Upper lobe of left lung (tissue), 6 donors: ENCODE data around the gene RPIA. TPM values are rescaled to one million over a fixed set of nuclear protein-coding genes. Genes with fewer than 3 reads are reported as not detected.

Experiments
- ATAC-seq, 2 donors: fragments of 200-7000 bp; cut with Tn5 transposase; one replicate each; pipeline ENCODE4 v1.9.1; 2022; ENCODE audit warnings: mild to moderate bottlenecking in 2 of 2, moderate library complexity in 2 of 2; ENCODE audit not compliant: low FRiP score in 2 of 2
- DNase-seq, 2 donors: peaks; one replicate each; pipeline ENCODE4 v3.0.0-alpha.2; 2019 to 2020
- H3K27ac ChIP-seq, 4 donors: fragments of 200-600 bp; sonication (generic); one replicate each; pipeline ENCODE4 v1.5.1; 2016 to 2019
- H3K27me3 ChIP-seq, 4 donors: fragments of 200-600 bp; sonication (generic); one replicate each; pipeline ENCODE4 v1.5.1; 2017 to 2019
- H3K36me3 ChIP-seq, 4 donors: fragments of 200-600 bp; sonication (generic); one replicate each; pipeline ENCODE4 v1.5.1; 2016 to 2019
- H3K4me1 ChIP-seq, 4 donors: fragments of 200-600 bp; sonication (generic); one replicate each; pipeline ENCODE4 v1.5.1; 2018 to 2019
- H3K4me3 ChIP-seq, 4 donors: fragments of 200-600 bp; sonication (generic); one replicate each; pipeline ENCODE4 v1.5.1; 2017 to 2019; ENCODE audit warnings: mild to moderate bottlenecking in 2 of 4, moderate library complexity in 1 of 4
- H3K9me3 ChIP-seq, 4 donors: fragments of 200-600 bp; sonication (generic); one replicate each; pipeline ENCODE4 v1.5.1; 2018 to 2019
- CTCF ChIP-seq, 6 experiments: fragments of 450-650 bp in 4 of 6; fragments of 200-600 bp in 2 of 6; sonication (generic) in 2 of 6; IDR thresholded peaks; one replicate each; pipeline ENCODE4 v1.5.1; 2016 to 2019; ENCODE audit warnings: antibody characterized with exemption in 6 of 6
- EP300 ChIP-seq, 4 donors: sonication (generic); formaldehyde crosslinking; IDR thresholded peaks; one replicate each; pipeline ENCODE4 v1.5.1; 2017; ENCODE audit warnings: antibody characterized with exemption in 4 of 4, control low read depth in 2 of 4
- POLR2A ChIP-seq, 4 donors: fragments of 450-650 bp; IDR thresholded peaks; one replicate each; pipeline ENCODE4 v1.5.1; 2016 to 2017; ENCODE audit warnings: antibody characterized with exemption in 4 of 4, mild to moderate bottlenecking in 2 of 4
- POLR2AphosphoS5 ChIP-seq, 2 donors: sonication (generic); formaldehyde crosslinking; IDR thresholded peaks; one replicate each; pipeline ENCODE4 v1.5.1; 2017; ENCODE audit warnings: antibody characterized with exemption in 2 of 2
- WGBS, 2 donors: methylation state at CpG; one replicate each; pipeline ENCODE4 v1.1.5; 2017 to 2018; 5-methylcytosine and 5-hydroxymethylcytosine counted together
- total RNA-seq, 6 donors: library from RNA; depleted of rRNA in 4 of 6; stranded (reverse); fragments of >200 nt in 4 of 6; gene quantifications; one replicate each; pipeline versions ENCODE4 v1.1.0 to v1.2.1, GENCODE V29; 2016 to 2021
- donor health status: DM: no; HTN: no; CAD: no; lungs with moderate emphysema.
- donor health status: DM: no; HTN: yes; CAD: no; lungs with severe emphysema.

The RPIA gene
- total RNA-seq, 6 donors from 2014 or later, result 12.6 to 21.0 (median 15.4) TPM

- peaks cover 19 to 29% (median 20%) of the 10 kb centered on the region in 4 donors for H3K4me1 ChIP-seq
- H3K4me3 ChIP-seq, result peak overlapping the region; percentile 67 to 86 (median 84)
- H3K9me3 ChIP-seq, result no peaks in the 10 kb centered on the region
- peak in 1 of 2 donors; percentile 16 for ATAC-seq
- H3K27ac ChIP-seq, result peak overlapping the region; percentile 84 to 93 (median 88)
- peak; percentile 30 to 34 for DNase-seq
- no peaks in the 10 kb centered on the region for H3K36me3 ChIP-seq
- no peaks in the 10 kb centered on the region for H3K27me3 ChIP-seq
- TF ChIP-seq POLR2AphosphoS5 (IDR thresholded peaks at IDR 0.05), result no peak
- TF ChIP-seq CTCF (IDR thresholded peaks at IDR 0.05), result no peak
- no peak for TF ChIP-seq POLR2A (IDR thresholded peaks at IDR 0.05)
- WGBS, 2 donors, result 0% methylated on average over 7 to 11 of the region's 11 CpGs
These were observed 714 bp downstream of the RPIA start for GRCh38 chr2:88692187-88692586.

GRCh38 chr2:88693911-88694414, 2.5 kb downstream of the RPIA start:
- TF ChIP-seq CTCF (IDR thresholded peaks at IDR 0.05) (no peak), POLR2A (IDR thresholded peaks at IDR 0.05) (no peak), EP300 (IDR thresholded peaks at IDR 0.05) (no peak), POLR2AphosphoS5 (IDR thresholded peaks at IDR 0.05) (no peak)
- Histone ChIP-seq H3K36me3 (no peaks in the 10 kb centered on the region), H3K4me1 (peaks cover 20 to 36% (median 26%) of the 10 kb centered on the region in 4 donors), H3K27ac (peak overlapping the region in 1 of 4 donors; percentile 27), H3K27me3 (no peaks in the 10 kb centered on the region), H3K9me3 (no peaks in the 10 kb centered on the region), H3K4me3 (no peak overlapping the region)
- DNase-seq (no peak), ATAC-seq (no peak)
- WGBS, 2 donors, result 81 to 93% methylated on average over 3 of the region's 3 CpGs

- Histone ChIP-seq H3K9me3 (no peaks in the 10 kb centered on the region), H3K4me3 (no peak overlapping the region), H3K27ac (no peak overlapping the region), H3K27me3 (no peaks in the 10 kb centered on the region), H3K36me3 (peaks cover 0 to 11% (median 6%) of the 10 kb centered on the region in 4 donors), H3K4me1 (peaks cover 10 to 28% (median 19%) of the 10 kb centered on the region in 4 donors)
- WGBS, 2 donors, result 90 to 92% methylated on average over 3 of the region's 3 CpGs
- TF ChIP-seq CTCF (IDR thresholded peaks at IDR 0.05) (no peak), POLR2AphosphoS5 (IDR thresholded peaks at IDR 0.05) (no peak), EP300 (IDR thresholded peaks at IDR 0.05) (no peak), POLR2A (IDR thresholded peaks at IDR 0.05) (no peak)
- no peak for DNase-seq
- no peak for ATAC-seq
These were observed 5.1 kb downstream of the RPIA start for GRCh38 chr2:88696611-88697010.

- ATAC-seq (no peak), DNase-seq (no peak)
- H3K9me3 ChIP-seq, result no peaks in the 10 kb centered on the region
- peaks cover 8 to 26% (median 15%) of the 10 kb centered on the region in 4 donors for H3K4me1 ChIP-seq
- no peak overlapping the region for H3K4me3 ChIP-seq
- 62 to 81% methylated on average over 3 of the region's 3 CpGs for WGBS, 2 donors
- H3K27me3 ChIP-seq, result no peaks in the 10 kb centered on the region
- no peak for TF ChIP-seq POLR2AphosphoS5 (IDR thresholded peaks at IDR 0.05)
- no peak for TF ChIP-seq EP300 (IDR thresholded peaks at IDR 0.05)
- no peak for TF ChIP-seq CTCF (IDR thresholded peaks at IDR 0.05)
- no peak for TF ChIP-seq POLR2A (IDR thresholded peaks at IDR 0.05)
- peak overlapping the region; percentile 8 to 77 (median 45) for H3K27ac ChIP-seq
- H3K36me3 ChIP-seq, result peaks cover 0 to 16% (median 8%) of the 10 kb centered on the region in 4 donors
These were observed 6.0 kb downstream of the RPIA start for GRCh38 chr2:88697370-88698026.
